Testis (tissue), 3 donors: ENCODE measurements around the gene SMIM1. TPM values are rescaled to one million over a fixed set of nuclear protein-coding genes. Genes with fewer than 3 reads are reported as not detected.
A peak's percentile ranks its signal among the peaks of the same experiment; 100 is the strongest.

Experiments
- DNase-seq: peaks from one replicate; pipeline ENCODE4 v3.0.0-alpha.2; 2019
- H3K27ac ChIP-seq, 2 donors: fragments of 200-600 bp; sonication (generic); one replicate each; pipeline ENCODE4 v1.5.1; 2019
- H3K27me3 ChIP-seq: fragments of 200-600 bp; sonication (generic); one replicate; pipeline ENCODE4 v1.5.1; 2019
- H3K36me3 ChIP-seq: fragments of 200-600 bp; sonication (generic); one replicate; pipeline ENCODE4 v1.5.1; 2017; ENCODE audit warnings: low read depth; ENCODE audit errors: missing control alignments
- H3K4me1 ChIP-seq: fragments of 200-600 bp; sonication (generic); one replicate; pipeline ENCODE4 v1.5.1; 2019
- H3K4me3 ChIP-seq, 2 donors: fragments of 200-600 bp; sonication (generic); one replicate each; pipeline ENCODE4 v1.5.1; 2017 to 2019
- H3K9me3 ChIP-seq: fragments of 200-600 bp; sonication (generic); one replicate; pipeline ENCODE4 v1.5.1; 2017
- CTCF ChIP-seq, 3 experiments: fragments of 450-650 bp in 2 of 3; fragments of 200-600 bp in 1 of 3; sonication (generic) in 1 of 3; IDR thresholded peaks; one replicate each; pipeline ENCODE4 v1.5.1; 2016 to 2019; ENCODE audit warnings: antibody characterized with exemption in 3 of 3, mild to moderate bottlenecking in 2 of 3, moderate library complexity in 1 of 3
- POLR2A ChIP-seq: fragments of 450-650 bp; IDR thresholded peaks from one replicate; pipeline ENCODE4 v1.6.1; 2017; ENCODE audit warnings: antibody characterized with exemption, mild to moderate bottlenecking, moderate library complexity
- WGBS, 2 donors: methylation state at CpG; one replicate each; pipeline ENCODE4 v1.1.5; 2018; 5-methylcytosine and 5-hydroxymethylcytosine counted together
- intact Hi-C: fragments of 100-400 bp; cut with DNase I; formaldehyde crosslinking; loops from one replicate; pipeline ENCODE4 v1.15.1; 2023; ENCODE audit warnings: low total_unique reads
- polyA plus RNA-seq: library from polyadenylated mRNA; stranded (reverse); fragments of 350-450 nt; fragmentation: Illumina TruSeq; extraction: RNeasy Lipid Tissue Mini Kit (QIAGEN cat#74804); gene quantifications from one replicate; pipeline ENCODE4 v1.2.3, GENCODE V29; 2014; ENCODE audit warnings: low read depth, low replicate concordance; ENCODE audit not compliant: insufficient read depth
- total RNA-seq, 2 donors: library from RNA; depleted of rRNA; stranded (reverse); fragments of >200 nt; gene quantifications; one replicate each; pipeline ENCODE4 v1.2.3, GENCODE V29; 2016

SMIM1 gene
- total and polyA plus RNA-seq, 3 donors from 2014 or later, result 92.9 to 213 (median 205) TPM

- H3K27me3 ChIP-seq, result no peaks in the 10 kb centered on the region
- no peak overlapping the region for H3K4me3 ChIP-seq
- intact Hi-C loops, result no loop called here
- DNase-seq, result peak; percentile 60
- no peaks in the 10 kb centered on the region for H3K4me1 ChIP-seq
- 52 to 59% methylated on average over 17 to 36 of the region's 37 CpGs for WGBS, 2 donors
- no peaks in the 10 kb centered on the region for H3K9me3 ChIP-seq
- no peaks in the 10 kb centered on the region for H3K36me3 ChIP-seq
- H3K27ac ChIP-seq, result no peak overlapping the region
- TF ChIP-seq CTCF (IDR thresholded peaks at IDR 0.05) (peak in 1 of 3 experiments; percentile 33), POLR2A (no peak)
Measured at GRCh38 chr1:3727042-3727824, 45.3 kb upstream of the SMIM1 start.

- H3K9me3 ChIP-seq, result no peaks in the 10 kb centered on the region
- H3K4me1 ChIP-seq, result no peaks in the 10 kb centered on the region
- H3K4me3 ChIP-seq, result no peak overlapping the region
- H3K27me3 ChIP-seq, result no peaks in the 10 kb centered on the region
- intact Hi-C loops, result no loop called here
- TF ChIP-seq CTCF (IDR thresholded peaks at IDR 0.05), result no peak
- TF ChIP-seq POLR2A, result no peak
- H3K27ac ChIP-seq, result no peak overlapping the region
- 82 to 89% methylated on average over 15 to 31 of the region's 31 CpGs for WGBS, 2 donors
- H3K36me3 ChIP-seq, result no peaks in the 10 kb centered on the region
- DNase-seq, result no peak
Measured at GRCh38 chr1:3727825-3728776, 44.4 kb upstream of the SMIM1 start.

GRCh38 chr1:3729594-3730542, 42.7 kb upstream of the SMIM1 start:
- Histone ChIP-seq H3K27ac (no peak overlapping the region), H3K4me3 (no peak overlapping the region), H3K27me3 (no peaks in the 10 kb centered on the region), H3K4me1 (no peaks in the 10 kb centered on the region), H3K36me3 (no peaks in the 10 kb centered on the region), H3K9me3 (no peaks in the 10 kb centered on the region)
- intact Hi-C loops, result no loop called here
- peak; percentile 53 for DNase-seq
- TF ChIP-seq CTCF (IDR thresholded peaks at IDR 0.05) (no peak), POLR2A (no peak)
- WGBS, 2 donors, result 82 to 85% methylated on average over 14 to 32 of the region's 32 CpGs

- H3K27ac ChIP-seq, result no peak overlapping the region
- no peak for DNase-seq
- 87 to 93% methylated on average over 8 to 25 of the region's 25 CpGs for WGBS, 2 donors
- no peaks in the 10 kb centered on the region for H3K4me1 ChIP-seq
- intact Hi-C loops, result no loop called here
- TF ChIP-seq POLR2A (no peak), CTCF (IDR thresholded peaks at IDR 0.05) (no peak)
- H3K4me3 ChIP-seq, result no peak overlapping the region
- no peaks in the 10 kb centered on the region for H3K27me3 ChIP-seq
- no peaks in the 10 kb centered on the region for H3K36me3 ChIP-seq
- H3K9me3 ChIP-seq, result no peaks in the 10 kb centered on the region
Measured at GRCh38 chr1:3730543-3731247, 41.9 kb upstream of the SMIM1 start.
